ENCODE measurements around the gene TDRD1.
"Not testable (repeated sequence)": the region's sequence is repeated elsewhere in the genome, so short reads cannot be mapped to it uniquely, and the experiment has no call there.

The TDRD1 gene, protein sequence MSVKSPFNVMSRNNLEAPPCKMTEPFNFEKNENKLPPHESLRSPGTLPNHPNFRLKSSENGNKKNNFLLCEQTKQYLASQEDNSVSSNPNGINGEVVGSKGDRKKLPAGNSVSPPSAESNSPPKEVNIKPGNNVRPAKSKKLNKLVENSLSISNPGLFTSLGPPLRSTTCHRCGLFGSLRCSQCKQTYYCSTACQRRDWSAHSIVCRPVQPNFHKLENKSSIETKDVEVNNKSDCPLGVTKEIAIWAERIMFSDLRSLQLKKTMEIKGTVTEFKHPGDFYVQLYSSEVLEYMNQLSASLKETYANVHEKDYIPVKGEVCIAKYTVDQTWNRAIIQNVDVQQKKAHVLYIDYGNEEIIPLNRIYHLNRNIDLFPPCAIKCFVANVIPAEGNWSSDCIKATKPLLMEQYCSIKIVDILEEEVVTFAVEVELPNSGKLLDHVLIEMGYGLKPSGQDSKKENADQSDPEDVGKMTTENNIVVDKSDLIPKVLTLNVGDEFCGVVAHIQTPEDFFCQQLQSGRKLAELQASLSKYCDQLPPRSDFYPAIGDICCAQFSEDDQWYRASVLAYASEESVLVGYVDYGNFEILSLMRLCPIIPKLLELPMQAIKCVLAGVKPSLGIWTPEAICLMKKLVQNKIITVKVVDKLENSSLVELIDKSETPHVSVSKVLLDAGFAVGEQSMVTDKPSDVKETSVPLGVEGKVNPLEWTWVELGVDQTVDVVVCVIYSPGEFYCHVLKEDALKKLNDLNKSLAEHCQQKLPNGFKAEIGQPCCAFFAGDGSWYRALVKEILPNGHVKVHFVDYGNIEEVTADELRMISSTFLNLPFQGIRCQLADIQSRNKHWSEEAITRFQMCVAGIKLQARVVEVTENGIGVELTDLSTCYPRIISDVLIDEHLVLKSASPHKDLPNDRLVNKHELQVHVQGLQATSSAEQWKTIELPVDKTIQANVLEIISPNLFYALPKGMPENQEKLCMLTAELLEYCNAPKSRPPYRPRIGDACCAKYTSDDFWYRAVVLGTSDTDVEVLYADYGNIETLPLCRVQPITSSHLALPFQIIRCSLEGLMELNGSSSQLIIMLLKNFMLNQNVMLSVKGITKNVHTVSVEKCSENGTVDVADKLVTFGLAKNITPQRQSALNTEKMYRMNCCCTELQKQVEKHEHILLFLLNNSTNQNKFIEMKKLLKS

GRCh38 chr10:114179148-114179547, at the start of gene TDRD1:
TDRD1 (plus strand) TSS chr10:114179353; CDS start chr10:114187832, 8,479 bp downstream.
- DNase-seq = no peak

DNA sequence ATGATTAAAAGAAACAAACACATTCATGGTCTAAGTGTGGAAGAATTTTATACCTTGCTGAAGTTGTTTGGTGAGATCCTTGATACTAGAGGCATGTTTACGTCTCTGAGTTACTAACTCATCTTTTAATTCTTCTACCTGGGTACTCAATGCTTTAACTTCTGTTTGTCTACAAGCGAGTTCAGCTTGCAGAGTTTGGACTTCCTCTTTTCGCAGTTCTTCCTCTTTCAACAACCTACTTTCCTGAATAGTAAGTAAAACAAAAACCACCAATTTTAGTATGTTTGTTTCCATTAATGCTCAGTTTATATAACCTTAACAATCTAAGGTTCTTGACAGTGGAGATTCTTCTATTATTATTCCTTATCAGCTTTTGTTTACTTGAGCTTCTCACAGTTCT, 48.1 kb upstream of the TDRD1 start:
- no peak for DNase-seq

GRCh38 chr10:114135476-114135875, 43.7 kb upstream of the TDRD1 start:
- no peak for DNase-seq

DNA sequence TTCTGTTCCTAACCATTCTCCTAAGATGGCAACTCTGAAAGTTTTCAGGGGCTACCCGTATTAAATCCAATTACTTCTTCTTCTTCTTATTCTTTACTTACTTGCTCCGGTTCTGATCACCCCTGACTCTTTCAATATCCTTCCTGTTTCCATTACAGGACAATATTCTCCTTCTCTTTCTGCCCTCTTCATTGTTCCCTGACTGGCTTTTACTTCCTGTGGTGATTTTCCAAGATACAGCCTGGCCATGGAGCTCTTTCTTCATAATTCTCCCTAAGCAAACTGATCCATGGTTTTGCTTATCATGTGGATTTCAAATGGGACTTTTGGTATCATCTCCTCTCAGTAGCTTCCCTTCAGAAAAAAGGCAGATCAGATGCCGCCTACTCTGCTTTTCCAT, 40.6 kb upstream of the TDRD1 start:
- no peak for DNase-seq

GRCh38 chr10:114140036-114140435, 39.1 kb upstream of the TDRD1 start:
- DNase-seq = no peak

GRCh38 chr10:114140827-114141226, 38.3 kb upstream of the TDRD1 start:
- DNase-seq = not testable (repeated sequence)

DNA sequence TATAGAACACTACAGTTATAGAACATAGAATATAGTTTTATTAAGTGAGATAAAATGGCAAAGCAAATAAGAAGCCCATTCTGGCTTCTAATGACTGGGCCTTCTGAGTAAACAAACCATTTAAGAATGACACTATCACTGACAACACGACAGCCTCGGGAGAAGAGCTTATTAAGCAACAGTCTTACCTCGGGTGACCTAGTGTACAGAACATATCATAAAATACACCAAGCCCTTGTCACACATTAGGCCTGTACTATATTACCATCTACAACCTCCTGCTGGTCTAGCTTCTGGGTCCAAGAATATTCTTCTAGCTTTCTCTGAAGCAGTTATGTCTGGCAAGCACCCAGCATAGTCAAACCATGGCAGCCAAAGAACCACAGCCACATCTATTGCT, 37.1 kb upstream of the TDRD1 start:
- no peak for DNase-seq

GRCh38 chr10:114143160-114143559, 36.0 kb upstream of the TDRD1 start:
- no peak for DNase-seq

DNA sequence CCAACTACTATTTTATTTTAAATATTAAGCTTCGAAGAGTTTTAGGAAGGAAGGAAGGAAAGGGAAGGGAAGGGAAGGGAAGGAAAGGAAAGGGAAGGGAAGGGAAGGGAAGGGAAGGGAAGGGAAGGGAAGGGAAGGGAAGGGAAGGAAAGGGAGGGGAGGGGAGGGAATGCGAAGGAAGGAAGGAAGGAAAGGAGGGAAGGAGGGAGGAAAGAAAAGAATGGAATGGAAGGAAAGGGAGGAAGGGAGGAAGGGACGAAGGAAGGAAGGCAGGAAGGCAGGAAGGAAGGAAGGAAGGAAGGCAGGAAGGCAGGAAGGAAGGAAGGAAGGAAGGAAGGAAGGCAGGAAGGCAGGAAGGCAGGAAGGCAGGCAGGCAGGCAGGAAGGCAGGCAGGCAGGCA, 29.7 kb upstream of the TDRD1 start:
- not testable (repeated sequence) for DNase-seq

DNA sequence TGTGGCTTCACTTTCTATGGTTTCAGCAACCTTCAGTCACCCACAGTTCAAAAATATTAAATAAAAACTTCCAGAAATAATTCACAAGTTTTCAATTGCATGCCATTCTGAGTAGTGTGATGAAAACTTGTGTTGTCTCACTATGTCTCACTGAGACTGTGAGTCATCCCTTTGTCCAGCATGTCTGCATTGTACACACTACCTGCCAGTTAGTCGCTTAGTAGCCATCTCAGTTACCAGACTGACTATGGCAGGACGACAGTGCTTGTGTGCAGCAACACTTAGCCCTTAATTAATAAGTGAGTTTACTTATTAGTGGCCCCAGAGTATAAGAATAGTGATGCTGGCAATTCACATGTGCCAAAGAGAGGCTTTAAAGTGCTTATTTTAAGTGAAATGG, 27.7 kb upstream of the TDRD1 start:
- no peak for DNase-seq

GRCh38 chr10:114151892-114152291, 27.3 kb upstream of the TDRD1 start:
- no peak for DNase-seq

GRCh38 chr10:114157912-114158311, 21.2 kb upstream of the TDRD1 start:
- no peak for DNase-seq

GRCh38 chr10:114163062-114163461, 16.1 kb upstream of the TDRD1 start:
- no peak for DNase-seq

GRCh38 chr10:114166043-114166442, 13.1 kb upstream of the TDRD1 start:
- no peak for DNase-seq

DNA sequence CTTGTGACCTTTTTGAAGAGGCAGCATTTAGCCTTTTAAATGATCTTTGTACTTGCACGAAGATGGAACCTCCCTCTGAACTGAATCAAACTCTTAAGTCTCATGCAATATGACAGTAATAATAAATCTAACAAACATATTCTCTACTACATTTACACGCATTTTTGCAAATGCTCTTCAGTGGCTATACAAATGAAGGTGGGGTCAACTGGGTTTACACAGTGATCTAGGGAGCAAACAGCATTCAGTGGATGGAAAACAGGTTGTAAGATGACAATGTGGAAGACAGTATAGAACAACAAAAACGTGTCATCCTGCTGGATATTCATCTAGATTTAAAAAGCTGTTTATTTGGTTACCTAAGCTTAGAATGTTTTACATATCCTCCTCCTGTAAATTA, 12.7 kb upstream of the TDRD1 start:
- DNase-seq = no peak

GRCh38 chr10:114167985-114168384, 11.2 kb upstream of the TDRD1 start:
- no peak for DNase-seq

DNA sequence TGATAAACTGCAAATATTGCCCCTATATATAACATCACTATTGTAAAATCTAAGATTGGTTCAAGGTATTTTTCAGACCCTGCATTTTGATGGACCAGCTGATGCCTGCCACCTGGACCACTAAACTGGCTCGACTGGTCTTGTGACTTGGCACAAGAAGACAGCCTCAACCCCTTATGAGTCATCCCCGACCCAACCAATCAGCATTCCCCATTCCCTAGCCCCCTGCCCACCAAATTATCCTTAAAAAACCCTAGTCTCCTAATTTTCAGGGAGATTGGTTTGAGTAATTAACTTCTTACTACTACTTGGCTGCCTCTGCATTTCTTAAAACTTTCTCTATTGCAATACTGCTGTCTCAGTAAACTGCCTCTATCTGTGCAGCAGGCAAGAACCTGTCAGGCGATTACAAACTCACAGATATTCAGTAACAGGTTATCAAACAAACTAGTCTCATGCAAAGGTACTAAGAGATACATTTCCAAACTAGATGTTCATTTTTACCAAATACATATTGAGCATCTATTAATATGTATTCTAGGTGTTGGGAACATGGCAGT, 10.6 kb upstream of the TDRD1 start:
- DNase-seq = no peak

GRCh38 chr10:114172216-114172615, 6.9 kb upstream of the TDRD1 start:
- DNase-seq = no peak

GRCh38 chr10:114172776-114173602, 6.2 kb upstream of the TDRD1 start:
- DNase-seq = no peak

DNA sequence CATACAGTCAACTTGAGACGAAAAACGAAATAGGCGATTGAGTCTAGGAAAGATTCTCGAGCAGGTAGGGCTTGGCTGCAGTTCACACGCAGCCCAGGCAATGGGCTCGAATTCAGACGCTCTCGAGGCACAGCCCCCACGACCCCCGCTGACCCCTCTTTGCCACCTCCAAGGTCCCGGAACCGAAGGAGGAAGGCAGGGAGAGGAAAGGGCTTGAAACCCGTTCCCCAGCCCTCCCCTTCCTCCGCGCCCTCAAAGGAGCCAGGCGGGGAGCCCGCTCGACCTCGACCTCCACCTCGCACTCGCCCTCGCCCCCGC, 5.6 kb upstream of the TDRD1 start:
- no peak for DNase-seq

DNA sequence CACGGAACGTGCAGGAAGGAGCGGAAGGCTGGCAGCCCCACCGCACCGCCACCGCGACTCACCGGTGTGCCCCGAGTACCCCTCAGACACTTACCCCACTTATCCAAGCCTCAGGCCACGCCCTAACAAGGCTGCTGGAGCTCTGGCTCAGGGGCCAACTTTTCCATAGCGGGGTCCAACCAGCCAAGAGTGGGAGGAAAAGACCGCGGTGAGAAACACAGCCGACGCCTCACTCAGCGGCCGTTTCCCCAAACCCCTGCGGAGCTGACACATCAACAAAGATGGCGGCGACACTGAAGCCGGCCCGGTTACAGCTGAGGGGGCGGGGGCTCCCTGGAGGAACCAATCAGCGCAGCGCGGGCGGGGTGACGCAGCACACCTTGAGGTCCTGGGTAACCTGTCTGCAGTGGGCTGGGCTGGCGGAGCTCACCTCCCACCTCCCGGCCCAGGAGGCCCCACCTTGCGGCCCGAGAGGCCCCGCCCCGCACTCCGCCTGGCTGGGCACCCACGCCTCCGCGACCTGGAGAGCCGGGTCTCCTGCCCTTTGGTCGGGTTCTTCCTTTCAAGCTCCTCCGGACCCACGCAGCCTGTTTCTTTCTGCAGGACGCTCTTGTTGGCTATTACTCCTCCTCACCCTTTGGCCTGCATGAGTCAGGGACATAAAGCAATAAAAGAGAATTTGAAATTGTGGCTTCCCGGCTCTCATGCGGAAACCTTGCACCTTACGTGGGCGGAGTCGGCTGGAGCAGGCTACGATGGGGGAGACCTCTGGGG, 5.0 kb upstream of the TDRD1 start, which contains the start of gene CCDC186:
Gene CCDC186 (minus strand): TSS at position 283 of the 774 bp plus-strand sequence. CDS start 10,935 bp downstream, outside the sequence.
- DNase-seq = peak; percentile 98 to 99

Data from activated CD4-positive, alpha-beta T cell treated with anti-CD3 and anti-CD28 coated beads for 4 hours (primary cell).